ENCODE results near the gene RUNX2.

RUNX2 gene

GRCh38 chr6:45591306-45591705 is 263.2 kb downstream of the RUNX2 start (continued):
- TF ChIP-seq, protein P1, sequence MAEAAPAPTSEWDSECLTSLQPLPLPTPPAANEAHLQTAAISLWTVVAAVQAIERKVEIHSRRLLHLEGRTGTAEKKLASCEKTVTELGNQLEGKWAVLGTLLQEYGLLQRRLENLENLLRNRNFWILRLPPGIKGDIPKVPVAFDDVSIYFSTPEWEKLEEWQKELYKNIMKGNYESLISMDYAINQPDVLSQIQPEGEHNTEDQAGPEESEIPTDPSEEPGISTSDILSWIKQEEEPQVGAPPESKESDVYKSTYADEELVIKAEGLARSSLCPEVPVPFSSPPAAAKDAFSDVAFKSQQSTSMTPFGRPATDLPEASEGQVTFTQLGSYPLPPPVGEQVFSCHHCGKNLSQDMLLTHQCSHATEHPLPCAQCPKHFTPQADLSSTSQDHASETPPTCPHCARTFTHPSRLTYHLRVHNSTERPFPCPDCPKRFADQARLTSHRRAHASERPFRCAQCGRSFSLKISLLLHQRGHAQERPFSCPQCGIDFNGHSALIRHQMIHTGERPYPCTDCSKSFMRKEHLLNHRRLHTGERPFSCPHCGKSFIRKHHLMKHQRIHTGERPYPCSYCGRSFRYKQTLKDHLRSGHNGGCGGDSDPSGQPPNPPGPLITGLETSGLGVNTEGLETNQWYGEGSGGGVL (tag by site-specific recombination; IDR thresholded peaks at IDR 0.05) = no peak
- no peak for TF ChIP-seq ZFP37 (tag by site-specific recombination; IDR thresholded peaks at IDR 0.05)

GRCh38 chr6:45591890-45592289 is 263.8 kb downstream of the RUNX2 start:
- peaks cover 33% of the 10 kb centered on the region for H3K4me1 ChIP-seq (ENCODE audit: control insufficient read depth, insufficient read depth, low read length)
- ChIA-PET POLR2A (no interaction called here), CTCF (no interaction called here)
- no peak overlapping the region for H3K27ac ChIP-seq (ENCODE audit: extremely low read depth, low read depth, low read length)
- no peak overlapping the region for H3K4me3 ChIP-seq (ENCODE audit: low read depth, low read length)
- no peaks in the 10 kb centered on the region for H3K36me3 ChIP-seq (ENCODE audit: control insufficient read depth in 2 of 2, insufficient read depth in 1 of 2, low read length in 2 of 2)
- H3K9me3 ChIP-seq (ENCODE audit: control insufficient read depth, insufficient read depth, low read depth, low read length) = no peaks in the 10 kb centered on the region
- TF ChIP-seq, protein P2, sequence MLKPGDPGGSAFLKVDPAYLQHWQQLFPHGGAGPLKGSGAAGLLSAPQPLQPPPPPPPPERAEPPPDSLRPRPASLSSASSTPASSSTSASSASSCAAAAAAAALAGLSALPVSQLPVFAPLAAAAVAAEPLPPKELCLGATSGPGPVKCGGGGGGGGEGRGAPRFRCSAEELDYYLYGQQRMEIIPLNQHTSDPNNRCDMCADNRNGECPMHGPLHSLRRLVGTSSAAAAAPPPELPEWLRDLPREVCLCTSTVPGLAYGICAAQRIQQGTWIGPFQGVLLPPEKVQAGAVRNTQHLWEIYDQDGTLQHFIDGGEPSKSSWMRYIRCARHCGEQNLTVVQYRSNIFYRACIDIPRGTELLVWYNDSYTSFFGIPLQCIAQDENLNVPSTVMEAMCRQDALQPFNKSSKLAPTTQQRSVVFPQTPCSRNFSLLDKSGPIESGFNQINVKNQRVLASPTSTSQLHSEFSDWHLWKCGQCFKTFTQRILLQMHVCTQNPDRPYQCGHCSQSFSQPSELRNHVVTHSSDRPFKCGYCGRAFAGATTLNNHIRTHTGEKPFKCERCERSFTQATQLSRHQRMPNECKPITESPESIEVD (tag by site-specific recombination; IDR thresholded peaks at IDR 0.05) = no peak
- peak; percentile 81 for TF ChIP-seq ZFHX2 (tag by site-specific recombination; conservative IDR thresholded peaks at IDR 0.05)
- peak; percentile 75 for TF ChIP-seq EGR2 (tag by site-specific recombination; IDR thresholded peaks at IDR 0.05; ENCODE audit: low read depth)
- TF ChIP-seq SP7 (tag by site-specific recombination; IDR thresholded peaks at IDR 0.05) = 0 out of 2 replicates have a peak, but pooled peaks have one; percentile 25

GRCh38 chr6:45592991-45593390 is 264.9 kb downstream of the RUNX2 start:
- ChIA-PET POLR2A (no interaction called here), CTCF (interaction anchor here (1.2 kb wide), 1 partner anchor 31 kb away, joined by 4 read pairs; no protein-coding TSS in a partner anchor)
- TF ChIP-seq ZNF394 (tag by site-specific recombination; IDR thresholded peaks at IDR 0.05; ENCODE audit: borderline replicate concordance) (no peak), ZNF785 (tag by site-specific recombination; IDR thresholded peaks at IDR 0.05) (no peak), ZNF114 (tag by site-specific recombination; IDR thresholded peaks at IDR 0.05) (no peak), BCL11A (tag by site-specific recombination; IDR thresholded peaks at IDR 0.05; ENCODE audit: low read depth) (no peak), ZNF548 (tag by site-specific recombination; IDR thresholded peaks at IDR 0.05) (no peak), ZNF221 (tag by site-specific recombination; IDR thresholded peaks at IDR 0.05; ENCODE audit: borderline replicate concordance) (no peak), ZBTB26 (tag by site-specific recombination; optimal IDR thresholded peaks at IDR 0.05) (no peak), ZFP69B (tag by site-specific recombination; IDR thresholded peaks at IDR 0.05) (no peak), ZSCAN18 (tag by site-specific recombination; IDR thresholded peaks at IDR 0.05) (no peak)
- TF ChIP-seq, protein P3, sequence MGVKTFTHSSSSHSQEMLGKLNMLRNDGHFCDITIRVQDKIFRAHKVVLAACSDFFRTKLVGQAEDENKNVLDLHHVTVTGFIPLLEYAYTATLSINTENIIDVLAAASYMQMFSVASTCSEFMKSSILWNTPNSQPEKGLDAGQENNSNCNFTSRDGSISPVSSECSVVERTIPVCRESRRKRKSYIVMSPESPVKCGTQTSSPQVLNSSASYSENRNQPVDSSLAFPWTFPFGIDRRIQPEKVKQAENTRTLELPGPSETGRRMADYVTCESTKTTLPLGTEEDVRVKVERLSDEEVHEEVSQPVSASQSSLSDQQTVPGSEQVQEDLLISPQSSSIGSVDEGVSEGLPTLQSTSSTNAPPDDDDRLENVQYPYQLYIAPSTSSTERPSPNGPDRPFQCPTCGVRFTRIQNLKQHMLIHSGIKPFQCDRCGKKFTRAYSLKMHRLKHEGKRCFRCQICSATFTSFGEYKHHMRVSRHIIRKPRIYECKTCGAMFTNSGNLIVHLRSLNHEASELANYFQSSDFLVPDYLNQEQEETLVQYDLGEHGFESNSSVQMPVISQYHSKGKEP (tag by site-specific recombination; IDR thresholded peaks at IDR 0.05) = no peak
- no peaks in the 10 kb centered on the region for H3K36me3 ChIP-seq (ENCODE audit: control insufficient read depth in 2 of 2, insufficient read depth in 1 of 2, low read length in 2 of 2)
- no peak overlapping the region for H3K27ac ChIP-seq (ENCODE audit: extremely low read depth, low read depth, low read length)
- H3K9me3 ChIP-seq (ENCODE audit: control insufficient read depth, insufficient read depth, low read depth, low read length) = no peaks in the 10 kb centered on the region
- H3K4me1 ChIP-seq (ENCODE audit: control insufficient read depth, insufficient read depth, low read length) = peaks cover 33% of the 10 kb centered on the region
- no peak overlapping the region for H3K4me3 ChIP-seq (ENCODE audit: low read depth, low read length)
